ENCODE measurements around the gene PRPF19. TPM values are rescaled to one million over a fixed set of nuclear protein-coding genes. Genes with fewer than 3 reads are reported as not detected.
A peak's percentile ranks its signal among the peaks of the same experiment; 100 is the strongest.

The PRPF19 gene
- total and polyA plus RNA-seq, 2 donors (not counting 1 experiment from before 2014, with no cell fraction given) = 32.6 to 37.7 TPM

DNA sequence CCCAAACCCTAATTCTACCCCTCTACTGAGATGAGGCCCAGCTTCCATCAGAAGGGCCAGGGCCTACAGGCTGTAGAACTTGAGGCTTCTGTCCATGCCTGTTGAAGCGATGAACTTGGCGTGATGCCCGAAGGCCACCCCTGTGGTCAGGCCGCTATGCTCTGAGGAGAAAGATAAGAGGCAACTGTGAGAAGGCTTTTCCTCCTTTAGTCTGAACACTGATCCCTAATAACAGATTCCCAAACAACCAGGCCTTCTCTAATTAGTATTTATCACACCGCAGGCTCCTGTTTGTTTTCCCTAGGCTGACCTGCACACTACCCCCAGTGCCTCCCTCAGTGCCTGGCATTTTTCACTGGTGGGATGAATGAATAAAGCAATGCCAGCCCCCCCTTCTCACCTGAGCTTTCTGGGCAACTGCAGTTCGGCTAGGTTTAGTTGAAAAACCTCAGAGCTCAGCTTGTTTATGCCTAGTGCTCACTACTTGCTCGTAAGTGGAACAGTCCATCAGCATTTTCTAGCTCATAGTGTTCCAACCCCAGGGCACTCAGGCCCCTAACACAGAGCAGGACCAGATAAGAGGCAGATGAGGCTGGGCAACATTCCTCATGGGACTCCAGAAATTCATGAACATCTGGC lies 15.2 kb downstream of the PRPF19 start:
- DNase-seq (ENCODE audit: low read depth in 2 of 2) = peak; percentile 35 to 36
- H3K27ac ChIP-seq (ENCODE audit: insufficient read depth, low read length) = no peak overlapping the region
- TF ChIP-seq, protein P1, sequence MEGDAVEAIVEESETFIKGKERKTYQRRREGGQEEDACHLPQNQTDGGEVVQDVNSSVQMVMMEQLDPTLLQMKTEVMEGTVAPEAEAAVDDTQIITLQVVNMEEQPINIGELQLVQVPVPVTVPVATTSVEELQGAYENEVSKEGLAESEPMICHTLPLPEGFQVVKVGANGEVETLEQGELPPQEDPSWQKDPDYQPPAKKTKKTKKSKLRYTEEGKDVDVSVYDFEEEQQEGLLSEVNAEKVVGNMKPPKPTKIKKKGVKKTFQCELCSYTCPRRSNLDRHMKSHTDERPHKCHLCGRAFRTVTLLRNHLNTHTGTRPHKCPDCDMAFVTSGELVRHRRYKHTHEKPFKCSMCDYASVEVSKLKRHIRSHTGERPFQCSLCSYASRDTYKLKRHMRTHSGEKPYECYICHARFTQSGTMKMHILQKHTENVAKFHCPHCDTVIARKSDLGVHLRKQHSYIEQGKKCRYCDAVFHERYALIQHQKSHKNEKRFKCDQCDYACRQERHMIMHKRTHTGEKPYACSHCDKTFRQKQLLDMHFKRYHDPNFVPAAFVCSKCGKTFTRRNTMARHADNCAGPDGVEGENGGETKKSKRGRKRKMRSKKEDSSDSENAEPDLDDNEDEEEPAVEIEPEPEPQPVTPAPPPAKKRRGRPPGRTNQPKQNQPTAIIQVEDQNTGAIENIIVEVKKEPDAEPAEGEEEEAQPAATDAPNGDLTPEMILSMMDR (conservative IDR thresholded peaks at IDR 0.05 in 1 of 2, IDR thresholded peaks at IDR 0.05 in 1 of 2; ENCODE audit: low read depth in 1 of 2, low read length in 2 of 2) = no peak
- no peak for TF ChIP-seq EZH2 (IDR thresholded peaks at IDR 0.05; ENCODE audit: low read length, missing control alignments)

DNA sequence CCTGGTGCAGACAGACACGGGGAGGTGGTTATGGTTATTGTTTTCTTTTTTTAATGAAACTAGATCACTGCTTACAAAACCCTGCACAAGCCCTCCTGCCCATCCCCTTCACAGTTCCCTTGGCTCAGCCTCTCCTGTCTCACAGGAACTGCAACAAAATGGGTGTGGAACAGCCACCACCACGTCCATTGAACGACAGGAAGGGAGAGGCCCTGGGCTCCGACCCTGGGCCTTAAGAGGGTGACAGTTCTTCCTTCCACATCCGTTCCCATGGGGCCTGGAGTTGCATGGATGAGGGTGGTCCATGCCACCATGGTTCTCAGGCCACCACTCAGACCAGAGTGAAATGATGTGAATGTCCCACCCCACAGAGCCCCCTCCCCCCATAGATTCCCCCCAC lies 15.7 kb downstream of the PRPF19 start:
- no peak overlapping the region for H3K9ac ChIP-seq (ENCODE audit: insufficient read depth, low read length)
- H3K4me2 ChIP-seq (ENCODE audit: extremely low read depth, insufficient read depth, low read length) = no peak overlapping the region
- H3K4me1 ChIP-seq (ENCODE audit: control insufficient read depth, extremely low read depth, insufficient read depth, low read length) = no peaks in the 10 kb centered on the region
- H3K9me3 ChIP-seq (ENCODE audit: control insufficient read depth, insufficient read depth, low read depth, low read length) = no peaks in the 10 kb centered on the region
- no peaks in the 10 kb centered on the region for H3K79me2 ChIP-seq (ENCODE audit: control insufficient read depth, insufficient read depth, low read length)
- no peak overlapping the region for H3K4me3 ChIP-seq (replicated peaks in 1 of 4; ENCODE audit: control extremely low read depth in 1 of 4, insufficient read depth in 1 of 4, low read depth in 3 of 4, low read length in 4 of 4)
- no peak for DNase-seq (ENCODE audit: low read depth in 2 of 2)
- no peak overlapping the region for H3K27ac ChIP-seq (ENCODE audit: insufficient read depth, low read length)
- H3K27me3 ChIP-seq (ENCODE audit: control insufficient read depth, insufficient read depth, low read length) = no peaks in the 10 kb centered on the region
- H3K36me3 ChIP-seq (ENCODE audit: control insufficient read depth, insufficient read depth, low read length) = peaks cover 5% of the 10 kb centered on the region
- no peaks in the 10 kb centered on the region for H4K20me1 ChIP-seq (ENCODE audit: control insufficient read depth, extremely low read depth, insufficient read depth, low read length)
- H2AFZ ChIP-seq (ENCODE audit: low read length) = no peak overlapping the region
- no peak for TF ChIP-seq EZH2 (IDR thresholded peaks at IDR 0.05; ENCODE audit: low read length, missing control alignments)
- TF ChIP-seq, protein P1 (conservative IDR thresholded peaks at IDR 0.05 in 1 of 2, IDR thresholded peaks at IDR 0.05 in 1 of 2; ENCODE audit: low read depth in 1 of 2, low read length in 2 of 2) = no peak

More for the DNA sequence above, 15.2 kb downstream of the PRPF19 start:
- Histone ChIP-seq H3K4me3 (replicated peaks in 1 of 4; ENCODE audit: control extremely low read depth in 1 of 4, insufficient read depth in 1 of 4, low read depth in 3 of 4, low read length in 4 of 4) (no peak overlapping the region), H4K20me1 (ENCODE audit: control insufficient read depth, extremely low read depth, insufficient read depth, low read length) (no peaks in the 10 kb centered on the region), H3K4me2 (ENCODE audit: extremely low read depth, insufficient read depth, low read length) (no peak overlapping the region), H3K27me3 (ENCODE audit: control insufficient read depth, insufficient read depth, low read length) (no peaks in the 10 kb centered on the region), H2AFZ (ENCODE audit: low read length) (no peak overlapping the region), H3K36me3 (ENCODE audit: control insufficient read depth, insufficient read depth, low read length) (peaks cover 5% of the 10 kb centered on the region), H3K9ac (ENCODE audit: insufficient read depth, low read length) (no peak overlapping the region), H3K9me3 (ENCODE audit: control insufficient read depth, insufficient read depth, low read depth, low read length) (no peaks in the 10 kb centered on the region), H3K79me2 (ENCODE audit: control insufficient read depth, insufficient read depth, low read length) (no peaks in the 10 kb centered on the region), H3K4me1 (ENCODE audit: control insufficient read depth, extremely low read depth, insufficient read depth, low read length) (no peaks in the 10 kb centered on the region)

DNA sequence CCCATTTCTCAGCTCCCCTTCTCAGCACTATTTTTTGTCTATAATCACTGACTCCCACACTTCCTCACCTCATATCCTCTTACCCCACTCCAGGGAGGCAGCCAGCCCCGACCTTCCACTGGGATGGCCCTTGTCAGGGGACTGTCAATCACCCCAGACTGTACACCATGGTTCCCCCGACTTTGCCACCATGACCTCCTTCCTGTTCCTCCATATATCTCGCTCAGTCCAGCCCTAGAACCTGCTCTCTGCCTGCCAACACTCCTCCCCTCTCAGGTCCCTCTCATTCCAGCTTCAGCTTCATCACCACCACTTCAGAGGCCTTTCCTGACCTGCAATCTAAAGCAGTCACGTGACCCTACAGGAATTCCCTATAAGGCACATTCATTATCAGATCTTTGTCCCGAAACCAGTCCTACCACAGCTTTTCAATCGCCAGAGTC lies 16.5 kb downstream of the PRPF19 start:
- no peaks in the 10 kb centered on the region for H3K4me1 ChIP-seq (ENCODE audit: control insufficient read depth, extremely low read depth, insufficient read depth, low read length)
- no peaks in the 10 kb centered on the region for H4K20me1 ChIP-seq (ENCODE audit: control insufficient read depth, extremely low read depth, insufficient read depth, low read length)
- no peak overlapping the region for H3K4me3 ChIP-seq (replicated peaks in 1 of 4; ENCODE audit: control extremely low read depth in 1 of 4, insufficient read depth in 1 of 4, low read depth in 3 of 4, low read length in 4 of 4)
- no peak overlapping the region for H2AFZ ChIP-seq (ENCODE audit: low read length)
- H3K79me2 ChIP-seq (ENCODE audit: control insufficient read depth, insufficient read depth, low read length) = no peaks in the 10 kb centered on the region
- DNase-seq (ENCODE audit: low read depth in 2 of 2) = no peak
- H3K36me3 ChIP-seq (ENCODE audit: control insufficient read depth, insufficient read depth, low read length) = peaks cover 5% of the 10 kb centered on the region
- TF ChIP-seq EZH2 (IDR thresholded peaks at IDR 0.05; ENCODE audit: low read length, missing control alignments) = no peak
- TF ChIP-seq, protein P1 (conservative IDR thresholded peaks at IDR 0.05 in 1 of 2, IDR thresholded peaks at IDR 0.05 in 1 of 2; ENCODE audit: low read depth in 1 of 2, low read length in 2 of 2) = no peak
- no peak overlapping the region for H3K27ac ChIP-seq (ENCODE audit: insufficient read depth, low read length)
- H3K4me2 ChIP-seq (ENCODE audit: extremely low read depth, insufficient read depth, low read length) = no peak overlapping the region
- H3K9me3 ChIP-seq (ENCODE audit: control insufficient read depth, insufficient read depth, low read depth, low read length) = no peaks in the 10 kb centered on the region
- H3K27me3 ChIP-seq (ENCODE audit: control insufficient read depth, insufficient read depth, low read length) = no peaks in the 10 kb centered on the region
- H3K9ac ChIP-seq (ENCODE audit: insufficient read depth, low read length) = no peak overlapping the region

Measured in fibroblast of lung (primary cell).